Transverse colon (tissue), 4 donors: Measurements from ENCODE around the gene DDIAS.

Experiments
- EP300 ChIP-seq: sonication (generic); formaldehyde crosslinking; IDR thresholded peaks from one replicate; pipeline ENCODE4 v1.6.1; 2017; ENCODE audit warnings: antibody characterized with exemption, low read depth
- POLR2A ChIP-seq: fragments of 450-650 bp; IDR thresholded peaks from one replicate; pipeline ENCODE4 v1.6.1; 2016; ENCODE audit warnings: antibody characterized with exemption, mild to moderate bottlenecking, moderate library complexity
- POLR2AphosphoS5 ChIP-seq, 3 donors: sonication (generic); formaldehyde crosslinking; IDR thresholded peaks; one replicate each; pipeline ENCODE4 v1.6.1; 2016; ENCODE audit warnings: antibody characterized with exemption in 3 of 3
- TF ChIP-seq, protein P1 (sequence below), 5 experiments: fragments of 200-600 bp in 3 of 5; fragments of 450-650 bp in 2 of 5; sonication (generic) in 3 of 5; IDR thresholded peaks; 1 replicate in 2 of 5; 2 replicates in 3 of 5; pipeline ENCODE4 v1.5.1; 2016 to 2017; ENCODE audit warnings: antibody characterized with exemption in 5 of 5, inconsistent platforms in 3 of 5, mild to moderate bottlenecking in 2 of 5, moderate library complexity in 1 of 5

DNA sequence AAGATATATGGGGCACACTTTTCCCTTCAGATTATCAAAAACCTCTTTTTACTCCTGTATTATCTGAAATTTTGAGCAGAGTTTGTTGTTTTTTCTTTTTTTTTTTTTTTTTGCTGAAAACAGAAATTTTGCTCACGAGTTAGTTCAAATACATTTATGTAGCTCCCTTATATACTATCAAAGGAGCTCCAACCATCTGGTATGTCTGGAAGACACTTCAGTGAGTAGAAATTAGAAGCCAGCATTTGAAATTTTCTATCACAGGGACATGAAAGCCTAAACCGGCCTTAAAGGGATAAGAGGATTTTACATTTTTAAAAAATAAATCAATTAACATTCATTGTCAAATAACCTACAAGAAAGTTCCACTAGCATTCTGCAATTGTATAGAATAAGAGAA, 73.3 kb downstream of the DDIAS start:
- TF ChIP-seq POLR2A (no peak), EP300 (no peak), POLR2AphosphoS5 (IDR thresholded peaks at IDR 0.05) (no peak)
- TF ChIP-seq, protein P1, sequence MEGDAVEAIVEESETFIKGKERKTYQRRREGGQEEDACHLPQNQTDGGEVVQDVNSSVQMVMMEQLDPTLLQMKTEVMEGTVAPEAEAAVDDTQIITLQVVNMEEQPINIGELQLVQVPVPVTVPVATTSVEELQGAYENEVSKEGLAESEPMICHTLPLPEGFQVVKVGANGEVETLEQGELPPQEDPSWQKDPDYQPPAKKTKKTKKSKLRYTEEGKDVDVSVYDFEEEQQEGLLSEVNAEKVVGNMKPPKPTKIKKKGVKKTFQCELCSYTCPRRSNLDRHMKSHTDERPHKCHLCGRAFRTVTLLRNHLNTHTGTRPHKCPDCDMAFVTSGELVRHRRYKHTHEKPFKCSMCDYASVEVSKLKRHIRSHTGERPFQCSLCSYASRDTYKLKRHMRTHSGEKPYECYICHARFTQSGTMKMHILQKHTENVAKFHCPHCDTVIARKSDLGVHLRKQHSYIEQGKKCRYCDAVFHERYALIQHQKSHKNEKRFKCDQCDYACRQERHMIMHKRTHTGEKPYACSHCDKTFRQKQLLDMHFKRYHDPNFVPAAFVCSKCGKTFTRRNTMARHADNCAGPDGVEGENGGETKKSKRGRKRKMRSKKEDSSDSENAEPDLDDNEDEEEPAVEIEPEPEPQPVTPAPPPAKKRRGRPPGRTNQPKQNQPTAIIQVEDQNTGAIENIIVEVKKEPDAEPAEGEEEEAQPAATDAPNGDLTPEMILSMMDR (IDR thresholded peaks at IDR 0.05), result no peak
